Measurements from ENCODE around the gene HSD17B1. TPM values are rescaled to one million over a fixed set of nuclear protein-coding genes. Genes with fewer than 3 reads are reported as not detected.
A peak's percentile ranks its signal among the peaks of the same experiment; 100 is the strongest.

The HSD17B1 gene
- total and polyA plus RNA-seq, 2 of the 13 experiments (the other 11 are each of a cell fraction or from before 2014, with no cell fraction given) = 0.54 to 0.93 TPM

GRCh38 chr17:42554250-42555121 is 1.8 kb downstream of the HSD17B1 start (continued):
- peak; percentile 93; the same call in 1 of the 2 replicates for TF ChIP-seq ZNF614 (CRISPR knock-in tag; IDR thresholded peaks at IDR 0.05; ENCODE audit: borderline replicate concordance)
- peak; percentile 89 for TF ChIP-seq ZBTB42 (CRISPR knock-in tag; IDR thresholded peaks at IDR 0.05)
- TF ChIP-seq ZNF281 (CRISPR knock-in tag; IDR thresholded peaks at IDR 0.05; ENCODE audit: borderline replicate concordance) = peak; percentile 88; the same call in 1 of the 2 replicates
- TF ChIP-seq EED (CRISPR knock-in tag; IDR thresholded peaks at IDR 0.05) = peak; percentile 86
- peak; percentile 74 for TF ChIP-seq NFKB2 (CRISPR knock-in tag; IDR thresholded peaks at IDR 0.05; ENCODE audit: borderline replicate concordance)
- no peak for TF ChIP-seq FOXP1 (IDR thresholded peaks at IDR 0.05)
- 0 out of 2 replicates have a peak, but pooled peaks have one; percentile 8 for TF ChIP-seq FOXP1 (CRISPR knock-in tag; IDR thresholded peaks at IDR 0.05)
- peak; percentile 98 for TF ChIP-seq KAT7 (CRISPR knock-in tag; IDR thresholded peaks at IDR 0.05; ENCODE audit: borderline replicate concordance)
- TF ChIP-seq ZFP36L1 (CRISPR knock-in tag; IDR thresholded peaks at IDR 0.05) = peak; percentile 96
- TF ChIP-seq, protein P1, sequence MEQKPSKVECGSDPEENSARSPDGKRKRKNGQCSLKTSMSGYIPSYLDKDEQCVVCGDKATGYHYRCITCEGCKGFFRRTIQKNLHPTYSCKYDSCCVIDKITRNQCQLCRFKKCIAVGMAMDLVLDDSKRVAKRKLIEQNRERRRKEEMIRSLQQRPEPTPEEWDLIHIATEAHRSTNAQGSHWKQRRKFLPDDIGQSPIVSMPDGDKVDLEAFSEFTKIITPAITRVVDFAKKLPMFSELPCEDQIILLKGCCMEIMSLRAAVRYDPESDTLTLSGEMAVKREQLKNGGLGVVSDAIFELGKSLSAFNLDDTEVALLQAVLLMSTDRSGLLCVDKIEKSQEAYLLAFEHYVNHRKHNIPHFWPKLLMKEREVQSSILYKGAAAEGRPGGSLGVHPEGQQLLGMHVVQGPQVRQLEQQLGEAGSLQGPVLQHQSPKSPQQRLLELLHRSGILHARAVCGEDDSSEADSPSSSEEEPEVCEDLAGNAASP (CRISPR knock-in tag; IDR thresholded peaks at IDR 0.05; ENCODE audit: borderline replicate concordance) = peak; percentile 88
- no peak; the same call in 1 of the 2 replicates for TF ChIP-seq HOMEZ (CRISPR knock-in tag; IDR thresholded peaks at IDR 0.05; ENCODE audit: low read depth)
- TF ChIP-seq CEBPB (IDR thresholded peaks at IDR 0.05; ENCODE audit: borderline replicate concordance, low read depth, low read length) = no peak
- no peak for TF ChIP-seq CENPBD1 (CRISPR knock-in tag; IDR thresholded peaks at IDR 0.05; ENCODE audit: borderline replicate concordance, low read depth)
- 0 out of 2 replicates have a peak, but pooled peaks have one; percentile 49 for TF ChIP-seq ZNF180 (CRISPR knock-in tag; IDR thresholded peaks at IDR 0.05; ENCODE audit: borderline replicate concordance, low read depth)
- TF ChIP-seq ZNF251 (CRISPR knock-in tag; IDR thresholded peaks at IDR 0.05) = peak; percentile 57; the same call in 1 of the 2 replicates
- TF ChIP-seq ZNF615 (CRISPR knock-in tag; IDR thresholded peaks at IDR 0.05; ENCODE audit: borderline replicate concordance) = no peak
- TF ChIP-seq NKX3-1 (CRISPR knock-in tag; IDR thresholded peaks at IDR 0.05) = peak; percentile 71
- peak; percentile 77; the same call in 1 of the 2 replicates for TF ChIP-seq KLF6 (CRISPR knock-in tag; IDR thresholded peaks at IDR 0.05)
- TF ChIP-seq, protein P2, sequence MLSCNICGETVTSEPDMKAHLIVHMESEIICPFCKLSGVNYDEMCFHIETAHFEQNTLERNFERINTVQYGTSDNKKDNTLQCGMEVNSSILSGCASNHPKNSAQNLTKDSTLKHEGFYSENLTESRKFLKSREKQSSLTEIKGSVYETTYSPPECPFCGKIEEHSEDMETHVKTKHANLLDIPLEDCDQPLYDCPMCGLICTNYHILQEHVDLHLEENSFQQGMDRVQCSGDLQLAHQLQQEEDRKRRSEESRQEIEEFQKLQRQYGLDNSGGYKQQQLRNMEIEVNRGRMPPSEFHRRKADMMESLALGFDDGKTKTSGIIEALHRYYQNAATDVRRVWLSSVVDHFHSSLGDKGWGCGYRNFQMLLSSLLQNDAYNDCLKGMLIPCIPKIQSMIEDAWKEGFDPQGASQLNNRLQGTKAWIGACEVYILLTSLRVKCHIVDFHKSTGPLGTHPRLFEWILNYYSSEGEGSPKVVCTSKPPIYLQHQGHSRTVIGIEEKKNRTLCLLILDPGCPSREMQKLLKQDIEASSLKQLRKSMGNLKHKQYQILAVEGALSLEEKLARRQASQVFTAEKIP (CRISPR knock-in tag; IDR thresholded peaks at IDR 0.05; ENCODE audit: borderline replicate concordance) = no peak
- peak; percentile 38; the same call in 1 of the 2 replicates for TF ChIP-seq HNF4G (IDR thresholded peaks at IDR 0.05; ENCODE audit: borderline replicate concordance, low read depth, low read length)
- TF ChIP-seq HNF4G (CRISPR knock-in tag; IDR thresholded peaks at IDR 0.05; ENCODE audit: borderline replicate concordance, low read depth) = no peak; the same call in 1 of the 2 replicates
